ENCODE results near the gene NKD1. TPM values are rescaled to one million over a fixed set of nuclear protein-coding genes. Genes with fewer than 3 reads are reported as not detected.

The NKD1 gene
- total RNA-seq, 1 donor from 2014 or later = 2.4 TPM

- DNase-seq (ENCODE audit: low spot score in 2 of 2) = peak in 1 of 2 donors; percentile 49
Measured at GRCh38 chr16:50697881-50698767, 149.9 kb downstream of the NKD1 start.

More at GRCh38 chr16:50697881-50698767, 149.9 kb downstream of the NKD1 start:
- FAIRE-seq = no peak

Other genes with a start within 250 kb of the NKD1 start
- gene BRD7, start 179.4 kb upstream of the NKD1 start, total RNA-seq = 39.5 TPM
- gene SNX20, start 132.9 kb downstream of the NKD1 start, total RNA-seq = under 0.01 TPM
- gene NOD2, start 145.2 kb downstream of the NKD1 start, total RNA-seq = under 0.01 TPM
- gene CYLD, start 193.7 kb downstream of the NKD1 start, total RNA-seq = 35.9 TPM